ENCODE data around the gene CDKAL1.

DNA sequence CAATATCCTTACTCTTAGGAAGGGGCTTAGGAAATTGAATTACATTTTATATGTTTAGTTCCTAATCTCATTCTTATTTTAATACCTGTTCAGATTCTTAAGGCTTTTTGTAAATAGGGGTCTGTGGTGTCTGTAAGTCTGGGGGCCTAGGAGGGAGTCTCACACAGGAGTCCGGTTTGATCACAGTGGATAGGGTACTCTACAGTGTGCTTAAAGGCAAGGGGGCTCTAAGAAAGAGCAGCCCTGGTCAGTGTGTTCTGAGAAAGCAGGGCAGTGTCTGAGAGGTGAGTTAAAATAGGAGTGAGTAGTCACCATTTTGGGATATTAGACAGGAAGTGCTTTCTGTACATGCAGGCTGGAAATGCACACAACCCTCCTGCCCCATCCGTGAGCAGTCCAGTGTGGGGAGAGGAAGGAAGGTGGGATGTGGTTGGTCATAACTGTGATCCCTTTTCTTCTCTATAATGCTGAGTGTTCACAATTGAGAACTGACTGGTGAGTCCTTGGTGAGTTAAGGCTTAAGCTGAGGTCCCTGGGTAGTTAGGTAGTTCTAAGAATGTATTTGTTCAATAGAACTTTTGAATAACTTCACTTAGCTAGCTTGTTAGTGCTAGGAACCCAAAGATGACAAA is 50.0 kb downstream of the CDKAL1 start:
- TF ChIP-seq CTCF (IDR thresholded peaks at IDR 0.05; ENCODE audit: low read length) (no peak), EZH2phosphoT487 (IDR thresholded peaks at IDR 0.05; ENCODE audit: low read length) (no peak), EZH2 (optimal IDR thresholded peaks at IDR 0.05; ENCODE audit: low read depth, low read length) (no peak)
